H9 (cell line): Measurements from ENCODE around the gene STRIP1. TPM values are rescaled to one million over a fixed set of nuclear protein-coding genes. Genes with fewer than 3 reads are reported as not detected.

Experiments
- DNase-seq: peaks from one replicate; pipeline ENCODE4 v3.0.0-alpha.2; 2017
- H2AFZ ChIP-seq: one replicate; pipeline ENCODE4 v1.6.1; 2013; ENCODE audit warnings: mild to moderate bottlenecking, low read length, control low read depth, moderate library complexity
- H2AK5ac ChIP-seq: 2 replicates; pipeline ENCODE4 v1.6.1; 2013; ENCODE audit warnings: low read length, control low read depth, mixed read lengths; ENCODE audit not compliant: insufficient read length
- H2BK120ac ChIP-seq: one replicate; pipeline ENCODE4 v1.6.1; 2013; ENCODE audit warnings: low read depth, mild to moderate bottlenecking, low read length, control low read depth, inconsistent platforms; ENCODE audit not compliant: poor library complexity, severe bottlenecking
- H2BK12ac ChIP-seq: 2 replicates; pipeline ENCODE4 v1.6.1; 2013; ENCODE audit warnings: low read length, control low read depth, mixed read lengths, low read depth; ENCODE audit not compliant: insufficient read length
- H2BK15ac ChIP-seq: 2 replicates; pipeline ENCODE4 v1.6.1; 2013; ENCODE audit warnings: low read depth, low read length, control low read depth
- H2BK20ac ChIP-seq: one replicate; pipeline ENCODE4 v1.6.1; 2013; ENCODE audit warnings: low read depth, mild to moderate bottlenecking, low read length, control low read depth, inconsistent platforms; ENCODE audit not compliant: poor library complexity, severe bottlenecking
- H2BK5ac ChIP-seq: 2 replicates; pipeline ENCODE4 v1.6.1; 2013; ENCODE audit warnings: low read length, control low read depth, mixed read lengths; ENCODE audit not compliant: insufficient read length
- H3K14ac ChIP-seq: 2 replicates; pipeline ENCODE4 v1.6.1; 2013; ENCODE audit warnings: low read length, control low read depth; ENCODE audit not compliant: insufficient read depth
- H3K18ac ChIP-seq: 2 replicates; pipeline ENCODE4 v1.6.1; 2013; ENCODE audit warnings: low read depth, mild to moderate bottlenecking, mixed read lengths, low read length, control low read depth; ENCODE audit not compliant: insufficient read length
- H3K23ac ChIP-seq: 2 replicates; pipeline ENCODE4 v1.6.1; 2013; ENCODE audit warnings: low read length, control low read depth, mixed read lengths, low read depth; ENCODE audit not compliant: insufficient read length
- H3K23me2 ChIP-seq: 2 replicates; pipeline ENCODE4 v1.6.1; 2013; ENCODE audit warnings: low read depth, mild to moderate bottlenecking, mixed read lengths, low read length, control low read depth; ENCODE audit not compliant: insufficient read length, poor library complexity, severe bottlenecking
- H3K27ac ChIP-seq: 2 replicates; pipeline ENCODE4 v1.5.1; 2013; ENCODE audit warnings: low read length, control low read depth, mixed read lengths, low read depth; ENCODE audit not compliant: insufficient read length
- H3K27me3 ChIP-seq: 2 replicates; pipeline ENCODE4 v1.6.1; 2013; ENCODE audit warnings: low read length, control low read depth, inconsistent platforms; ENCODE audit not compliant: insufficient read depth
- H3K4ac ChIP-seq: 2 replicates; pipeline ENCODE4 v1.6.1; 2013; ENCODE audit warnings: low read depth, mild to moderate bottlenecking, control low read depth, inconsistent platforms, low read length, moderate library complexity
- H3K4me1 ChIP-seq: 2 replicates; pipeline ENCODE4 v1.6.1; 2013; ENCODE audit warnings: low read length, control low read depth, inconsistent platforms; ENCODE audit not compliant: insufficient read depth
- H3K4me2 ChIP-seq: 2 replicates; pipeline ENCODE4 v1.6.1; 2013; ENCODE audit warnings: low read length, control low read depth, mixed read lengths; ENCODE audit not compliant: insufficient read length, insufficient read depth
- H3K56ac ChIP-seq: 2 replicates; pipeline ENCODE4 v1.6.1; 2013; ENCODE audit warnings: low read depth, mild to moderate bottlenecking, mixed read lengths, low read length, control low read depth; ENCODE audit not compliant: insufficient read length
- H3K79me1 ChIP-seq: 2 replicates; pipeline ENCODE4 v1.6.1; 2013; ENCODE audit warnings: low read depth, mild to moderate bottlenecking, moderate library complexity, low read length, control low read depth, inconsistent platforms; ENCODE audit not compliant: insufficient read depth, poor library complexity, severe bottlenecking
- H3K79me2 ChIP-seq: 2 replicates; pipeline ENCODE4 v1.6.1; 2013; ENCODE audit warnings: low read length, control low read depth, inconsistent platforms; ENCODE audit not compliant: insufficient read depth
- H3K9ac ChIP-seq: 2 replicates; pipeline ENCODE4 v1.6.1; 2013; ENCODE audit warnings: low read length, control low read depth, mixed read lengths; ENCODE audit not compliant: insufficient read length; ENCODE audit errors: extremely low read depth
- H3K9me3 ChIP-seq: one replicate; pipeline ENCODE4 v1.6.1; 2013; ENCODE audit warnings: low read depth, low read length, inconsistent platforms; ENCODE audit not compliant: control insufficient read depth
- H3T11ph ChIP-seq: one replicate; pipeline ENCODE4 v1.6.1; 2013; ENCODE audit warnings: mild to moderate bottlenecking, low read length, control low read depth, inconsistent platforms
- H4K20me1 ChIP-seq: one replicate; pipeline ENCODE4 v1.6.1; 2013; ENCODE audit not compliant: control insufficient read depth, insufficient read length, insufficient read depth
- H4K5ac ChIP-seq: 2 replicates; pipeline ENCODE4 v1.6.1; 2013; ENCODE audit warnings: low read depth, mild to moderate bottlenecking, mixed read lengths, low read length, control low read depth; ENCODE audit not compliant: insufficient read length
- H4K8ac ChIP-seq: replicated peaks from 2 replicates; pipeline ENCODE4 v1.6.1; 2013; ENCODE audit warnings: low read length, control low read depth, mixed read lengths, low read depth; ENCODE audit not compliant: insufficient read length
- H4K91ac ChIP-seq: 2 replicates; pipeline ENCODE4 v1.6.1; 2013; ENCODE audit warnings: low read depth, mild to moderate bottlenecking, moderate library complexity, mixed read lengths, low read length, control low read depth; ENCODE audit not compliant: insufficient read length
- H3K27ac Mint-ChIP-seq, 3 experiments: 2 replicates in 2 of 3; 3 replicates in 1 of 3; pipeline ENCODE4 v1.8.0; 2020 to 2021; ENCODE audit warnings: mixed read lengths in 3 of 3, mild to moderate bottlenecking in 1 of 3, moderate library complexity in 1 of 3
- H3K27me3 Mint-ChIP-seq: 2 replicates; pipeline ENCODE4 v1.8.0; 2021; ENCODE audit warnings: low read depth, mild to moderate bottlenecking, moderate library complexity, mixed read lengths
- H3K36me3 Mint-ChIP-seq, 3 experiments: 2 replicates in 2 of 3; 3 replicates in 1 of 3; pipeline ENCODE4 v1.8.0; 2020 to 2021; ENCODE audit warnings: low read depth in 3 of 3, mixed read lengths in 3 of 3; ENCODE audit not compliant: insufficient read depth in 1 of 3
- H3K4me1 Mint-ChIP-seq, 2 experiments: 2 replicates each; pipeline ENCODE4 v1.8.0; 2020; ENCODE audit warnings: mixed read lengths in 2 of 2
- H3K4me3 Mint-ChIP-seq, 2 experiments: 2 replicates in 1 of 2; 3 replicates in 1 of 2; pipeline ENCODE4 v1.8.0; 2020 to 2021; ENCODE audit warnings: mild to moderate bottlenecking in 2 of 2, mixed read lengths in 2 of 2, moderate library complexity in 1 of 2
- H3K9me3 Mint-ChIP-seq, 2 experiments: 2 replicates in 1 of 2; 3 replicates in 1 of 2; pipeline ENCODE4 v1.8.0; 2020; ENCODE audit warnings: mild to moderate bottlenecking in 2 of 2, mixed read lengths in 2 of 2, moderate library complexity in 1 of 2
- CTCF ChIP-seq: fragments of 200-600 bp; sonication (generic); conservative IDR thresholded peaks from 3 replicates; pipeline ENCODE4 v1.8.0; 2021; ENCODE audit warnings: antibody characterized with exemption, mild to moderate bottlenecking
- WGBS: extraction: QIAGEN DNeasy Blood & Tissue Kit; methylation state at CpG from one replicate; pipeline ENCODE4 v1.1.7; 2013; ENCODE audit warnings: missing lambda C conversion rate, low lambda C conversion rate, mixed read lengths; ENCODE audit not compliant: insufficient read length; ENCODE audit errors: extremely low coverage; 5-methylcytosine and 5-hydroxymethylcytosine counted together
- total RNA-seq: library from RNA; stranded (reverse); gene quantifications from 2 replicates; pipeline ENCODE4 v1.2.1, GENCODE V29; 2021

Gene STRIP1
- total RNA-seq, 1 experiment from 2014 or later = 43.6 TPM

- DNase-seq = no peak
- no peak overlapping the region for H3K14ac ChIP-seq
- no peak overlapping the region for H2BK5ac ChIP-seq
- H3K4me1 Mint-ChIP-seq = no peaks in the 10 kb centered on the region
- H4K8ac ChIP-seq = no peak overlapping the region
- H2BK15ac ChIP-seq = no peak overlapping the region
- H2BK120ac ChIP-seq = no peak overlapping the region
- no CpG with 5 or more reads among the region's 5 CpGs for WGBS
- no peaks in the 10 kb centered on the region for H3K79me2 ChIP-seq
- H3K79me1 ChIP-seq = no peaks in the 10 kb centered on the region
- no peak overlapping the region for H4K91ac ChIP-seq
- no peaks in the 10 kb centered on the region for H3K9me3 ChIP-seq
- no peak overlapping the region for H2BK20ac ChIP-seq
- no peaks in the 10 kb centered on the region for H3K4me1 ChIP-seq
- no peaks in the 10 kb centered on the region for H3K27me3 ChIP-seq
- no peak overlapping the region for H3K4me3 Mint-ChIP-seq
- H3T11ph ChIP-seq = no peak overlapping the region
- no peak overlapping the region for H3K18ac ChIP-seq
- no peak for TF ChIP-seq CTCF
- no peak overlapping the region for H3K9ac ChIP-seq
- H3K4me2 ChIP-seq = no peak overlapping the region
- no peak overlapping the region for H3K23ac ChIP-seq
- no peak overlapping the region for H3K27ac ChIP-seq
- H3K9me3 Mint-ChIP-seq = no peaks in the 10 kb centered on the region
- no peaks in the 10 kb centered on the region for H3K27me3 Mint-ChIP-seq
- H3K4ac ChIP-seq = no peak overlapping the region
- H2BK12ac ChIP-seq = no peak overlapping the region
- H3K27ac Mint-ChIP-seq = no peak overlapping the region
- H4K5ac ChIP-seq = no peak overlapping the region
- no peaks in the 10 kb centered on the region for H3K23me2 ChIP-seq
- peaks cover 53 to 96% (median 89%) of the 10 kb centered on the region in 3 experiments for H3K36me3 Mint-ChIP-seq
- H2AFZ ChIP-seq = no peak overlapping the region
- H2AK5ac ChIP-seq = no peak overlapping the region
- no peak overlapping the region for H3K56ac ChIP-seq
- H4K20me1 ChIP-seq = no peaks in the 10 kb centered on the region
These were observed 13.8 kb downstream of the STRIP1 start for GRCh38 chr1:110048240-110048639.
